ENCODE data around the gene ASXL2.
"Not testable (repeated sequence)": the region's sequence is repeated elsewhere in the genome, so short reads cannot be mapped to it uniquely, and the experiment has no call there.

Gene ASXL2

DNA sequence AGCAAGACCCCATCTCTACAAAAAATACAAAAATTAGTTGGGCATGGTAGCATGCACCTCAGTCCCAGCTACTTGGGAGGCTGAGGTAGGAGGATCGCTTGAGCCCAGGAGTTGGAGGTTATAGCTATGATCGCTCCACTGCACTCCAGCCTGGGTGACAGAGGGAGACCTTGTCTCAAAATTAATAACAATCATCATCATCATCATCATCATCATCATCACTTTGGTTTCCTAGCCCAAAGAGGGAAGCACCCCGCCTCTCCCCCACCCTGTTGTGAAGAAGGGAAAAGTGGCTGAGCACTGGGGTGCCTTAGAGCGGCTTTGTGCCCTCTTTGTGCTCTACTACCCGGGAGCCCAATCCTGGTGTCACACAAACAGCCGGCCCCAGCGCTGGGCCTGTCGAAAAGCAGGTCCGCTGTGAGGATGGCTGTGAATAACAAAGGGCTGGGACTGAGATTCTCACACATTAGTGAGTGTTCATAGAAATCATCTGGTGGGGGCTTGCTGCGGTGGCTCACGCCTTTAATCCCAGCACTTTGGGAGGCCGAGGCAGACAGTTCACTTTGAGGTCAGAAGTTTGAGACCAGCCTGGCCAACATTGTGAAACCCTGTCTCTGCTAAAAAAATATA lies 42.6 kb upstream of the ASXL2 start:
- Histone ChIP-seq H3K27ac (replicated peaks) (no peak overlapping the region), H3K4me3 (replicated peaks; ENCODE audit: insufficient read depth, low read length) (no peak overlapping the region), H3K27me3 (ENCODE audit: insufficient read depth, poor library complexity, severe bottlenecking) (no peaks in the 10 kb centered on the region)
- TF ChIP-seq GABPA (IDR thresholded peaks at IDR 0.05; ENCODE audit: low read depth): no peak
- TF ChIP-seq, protein P1, sequence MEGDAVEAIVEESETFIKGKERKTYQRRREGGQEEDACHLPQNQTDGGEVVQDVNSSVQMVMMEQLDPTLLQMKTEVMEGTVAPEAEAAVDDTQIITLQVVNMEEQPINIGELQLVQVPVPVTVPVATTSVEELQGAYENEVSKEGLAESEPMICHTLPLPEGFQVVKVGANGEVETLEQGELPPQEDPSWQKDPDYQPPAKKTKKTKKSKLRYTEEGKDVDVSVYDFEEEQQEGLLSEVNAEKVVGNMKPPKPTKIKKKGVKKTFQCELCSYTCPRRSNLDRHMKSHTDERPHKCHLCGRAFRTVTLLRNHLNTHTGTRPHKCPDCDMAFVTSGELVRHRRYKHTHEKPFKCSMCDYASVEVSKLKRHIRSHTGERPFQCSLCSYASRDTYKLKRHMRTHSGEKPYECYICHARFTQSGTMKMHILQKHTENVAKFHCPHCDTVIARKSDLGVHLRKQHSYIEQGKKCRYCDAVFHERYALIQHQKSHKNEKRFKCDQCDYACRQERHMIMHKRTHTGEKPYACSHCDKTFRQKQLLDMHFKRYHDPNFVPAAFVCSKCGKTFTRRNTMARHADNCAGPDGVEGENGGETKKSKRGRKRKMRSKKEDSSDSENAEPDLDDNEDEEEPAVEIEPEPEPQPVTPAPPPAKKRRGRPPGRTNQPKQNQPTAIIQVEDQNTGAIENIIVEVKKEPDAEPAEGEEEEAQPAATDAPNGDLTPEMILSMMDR (IDR thresholded peaks at IDR 0.05; ENCODE audit: insufficient read depth, low read length): no peak
- no peak for TF ChIP-seq SPI1 (IDR thresholded peaks at IDR 0.05; ENCODE audit: borderline replicate concordance, low read depth)
- TF ChIP-seq REST (IDR thresholded peaks at IDR 0.05; ENCODE audit: insufficient replicate concordance, low read depth): no peak
- no peak for TF ChIP-seq POLR2AphosphoS5 (IDR thresholded peaks at IDR 0.05; ENCODE audit: low read depth)
- DNase-seq (ENCODE audit: low read depth in 1 of 2, low spot score in 1 of 2): no peak

GRCh38 chr2:25920336-25920735 lies 42.0 kb upstream of the ASXL2 start:
- DNase-seq (ENCODE audit: low read depth in 1 of 2, low spot score in 1 of 2): no peak

GRCh38 chr2:25917832-25918231 lies 39.5 kb upstream of the ASXL2 start:
- no peaks in the 10 kb centered on the region for H3K27me3 ChIP-seq (ENCODE audit: insufficient read depth, poor library complexity, severe bottlenecking)
- no peak overlapping the region for H3K27ac ChIP-seq (replicated peaks)
- H3K4me3 ChIP-seq (replicated peaks; ENCODE audit: insufficient read depth, low read length): no peak overlapping the region
- TF ChIP-seq POLR2AphosphoS5 (IDR thresholded peaks at IDR 0.05; ENCODE audit: low read depth) (no peak), REST (IDR thresholded peaks at IDR 0.05; ENCODE audit: insufficient replicate concordance, low read depth) (no peak), GABPA (IDR thresholded peaks at IDR 0.05; ENCODE audit: low read depth) (no peak), SPI1 (IDR thresholded peaks at IDR 0.05; ENCODE audit: borderline replicate concordance, low read depth) (no peak)
- TF ChIP-seq, protein P1 (IDR thresholded peaks at IDR 0.05; ENCODE audit: insufficient read depth, low read length): no peak
- no peak for DNase-seq (ENCODE audit: low read depth in 1 of 2, low spot score in 1 of 2)

More at GRCh38 chr2:25920336-25920735, 42.0 kb upstream of the ASXL2 start:
- no peak overlapping the region for H3K27ac ChIP-seq (replicated peaks)
- TF ChIP-seq REST (IDR thresholded peaks at IDR 0.05; ENCODE audit: insufficient replicate concordance, low read depth) (no peak), GABPA (IDR thresholded peaks at IDR 0.05; ENCODE audit: low read depth) (no peak), POLR2AphosphoS5 (IDR thresholded peaks at IDR 0.05; ENCODE audit: low read depth) (no peak), SPI1 (IDR thresholded peaks at IDR 0.05; ENCODE audit: borderline replicate concordance, low read depth) (no peak)
- TF ChIP-seq, protein P1 (IDR thresholded peaks at IDR 0.05; ENCODE audit: insufficient read depth, low read length): no peak
- H3K27me3 ChIP-seq (ENCODE audit: insufficient read depth, poor library complexity, severe bottlenecking): no peaks in the 10 kb centered on the region
- no peak overlapping the region for H3K4me3 ChIP-seq (replicated peaks; ENCODE audit: insufficient read depth, low read length)

- H3K27ac ChIP-seq (replicated peaks); H3K27me3 ChIP-seq (ENCODE audit: insufficient read depth, poor library complexity, severe bottlenecking); DNase-seq (ENCODE audit: low read depth in 1 of 2, low spot score in 1 of 2); H3K4me3 ChIP-seq (replicated peaks; ENCODE audit: insufficient read depth, low read length): not testable (repeated sequence)
Observed at GRCh38 chr2:25917411-25917810, 39.1 kb upstream of the ASXL2 start.
